SK-N-SH (cell line): ENCODE results near the gene CTCFL. TPM values are rescaled to one million over a fixed set of nuclear protein-coding genes. Genes with fewer than 3 reads are reported as not detected.

Source experiments
- CTCF ChIA-PET: fragments of 300-600, 350-600 bp; formaldehyde crosslinking; extraction: SDS; loops from one replicate; lab custom pipeline; 2021; lab: Yijun Ruan, JAX
- POLR2A ChIA-PET: fragments of 350-600 bp; sonication (Branson Sonifier 250); formaldehyde crosslinking; extraction: SDS; loops from one replicate; lab custom pipeline; 2020; ENCODE audit warnings: antibody characterized with exemption, inconsistent platforms; lab: Yijun Ruan, JAX
- DNase-seq: peaks from one replicate; pipeline ENCODE4 v3.0.0; 2012
- H2AFZ ChIP-seq: fragments of 200-600 bp; sonication (generic); 2 replicates; pipeline ENCODE4 v1.8.1; 2016; ENCODE audit warnings: antibody characterized with exemption, mild to moderate bottlenecking, low read depth
- H3F3A ChIP-seq: fragments of 200-600 bp; sonication (generic); replicated peaks from 2 replicates; pipeline ENCODE3; 2016; ENCODE audit warnings: antibody characterized with exemption, mild to moderate bottlenecking; ENCODE audit not compliant: insufficient read depth
- H3K27ac ChIP-seq, 2 experiments: fragments of 200-500 bp in 1 of 2; fragments of 200-600 bp in 1 of 2; sonication (Bioruptor generic) in 1 of 2; sonication (generic), shearing (Covaris generic) in 1 of 2; 2 replicates each; pipeline versions ENCODE4 v1.5.1 to v1.6.1; 2014 to 2016; ENCODE audit warnings: low read depth in 2 of 2, inconsistent platforms in 1 of 2, low read length in 1 of 2, mild to moderate bottlenecking in 1 of 2, mixed read lengths in 1 of 2
- H3K27me3 ChIP-seq: fragments of 200-600 bp; sonication (generic), shearing (Covaris generic); 2 replicates; pipeline ENCODE4 v1.6.1; 2016; ENCODE audit warnings: mixed run types; ENCODE audit not compliant: insufficient read depth
- H3K36me3 ChIP-seq, 2 experiments: fragments of 200-500 bp in 1 of 2; fragments of 200-600 bp in 1 of 2; sonication (Bioruptor generic) in 1 of 2; sonication (generic) in 1 of 2; replicated peaks in 1 of 2; 2 replicates each; pipeline versions ENCODE3 to v1.5.1; 2014 to 2016; ENCODE audit warnings: low read length in 1 of 2, mild to moderate bottlenecking in 1 of 2; ENCODE audit not compliant: insufficient read depth in 2 of 2, control insufficient read depth in 1 of 2
- H3K4me1 ChIP-seq, 2 experiments: fragments of 200-500 bp in 1 of 2; fragments of 200-600 bp in 1 of 2; sonication (Bioruptor generic) in 1 of 2; sonication (generic), shearing (Covaris generic) in 1 of 2; 2 replicates each; pipeline versions ENCODE4 v1.5.1 to v1.6.1; 2014 to 2016; ENCODE audit warnings: low read depth in 1 of 2, low read length in 1 of 2, mixed run types in 1 of 2; ENCODE audit not compliant: insufficient read depth in 2 of 2, control insufficient read depth in 1 of 2
- H3K4me2 ChIP-seq: fragments of 200-600 bp; sonication (generic), shearing (Covaris generic); 2 replicates; pipeline ENCODE4 v1.6.1; 2017; ENCODE audit warnings: mixed run types
- H3K4me3 ChIP-seq, 2 experiments: fragments of 200-500 bp in 1 of 2; fragments of 200-600 bp in 1 of 2; sonication (Bioruptor generic) in 1 of 2; sonication (generic), shearing (Covaris generic) in 1 of 2; 2 replicates each; pipeline versions ENCODE4 v1.5.1 to v1.8.1; 2014 to 2016; ENCODE audit warnings: low read depth in 2 of 2, inconsistent platforms in 1 of 2, low read length in 1 of 2, mild to moderate bottlenecking in 1 of 2, mixed read lengths in 1 of 2, moderate library complexity in 1 of 2
- H3K79me2 ChIP-seq: fragments of 200-600 bp; sonication (generic); 2 replicates; pipeline ENCODE4 v1.8.1; 2017; ENCODE audit warnings: mild to moderate bottlenecking; ENCODE audit not compliant: insufficient read depth
- H3K9ac ChIP-seq: fragments of 200-600 bp; sonication (generic); 2 replicates; pipeline ENCODE4 v1.6.1; 2017; ENCODE audit warnings: mixed run types
- H3K9me2 ChIP-seq: fragments of 200-600 bp; sonication (generic); 2 replicates; pipeline ENCODE4 v1.6.1; 2017; ENCODE audit warnings: mixed run types
- H3K9me3 ChIP-seq: fragments of 200-600 bp; sonication (generic); 2 replicates; pipeline ENCODE4 v1.6.1; 2017; ENCODE audit warnings: mixed run types, mild to moderate bottlenecking, moderate library complexity
- H4K20me1 ChIP-seq: fragments of 200-600 bp; sonication (generic); 2 replicates; pipeline ENCODE4 v1.6.1; 2017; ENCODE audit warnings: mild to moderate bottlenecking, mixed run types; ENCODE audit not compliant: insufficient read depth
- ELF1 ChIP-seq: IDR thresholded peaks from 2 replicates; pipeline ENCODE4 v1.4.0; 2012
- EP300 ChIP-seq, 2 experiments: IDR thresholded peaks; 2 replicates each; pipeline versions ENCODE4 v1.4.0 to v1.6.1; 2012; ENCODE audit warnings: borderline replicate concordance in 1 of 2, low read depth in 1 of 2, low read length in 1 of 2
- EZH2phosphoT487 ChIP-seq: fragments of 200-600 bp; sonication (generic); IDR thresholded peaks from 2 replicates; pipeline ENCODE4 v1.6.1; 2017; ENCODE audit warnings: low read depth, mixed run types, mild to moderate bottlenecking, antibody characterized with exemption, moderate library complexity, borderline replicate concordance
- FOSL2 ChIP-seq: IDR thresholded peaks from 2 replicates; pipeline ENCODE4 v1.4.0; 2012; ENCODE audit warnings: low read depth, mild to moderate bottlenecking, moderate library complexity, borderline replicate concordance
- GATA2 ChIP-seq: sonication (generic); formaldehyde crosslinking; IDR thresholded peaks from 2 replicates; pipeline ENCODE4 v1.5.0; 2020; ENCODE audit warnings: mild to moderate bottlenecking, missing genetic modification reagents
- IRF3 ChIP-seq: fragments of 150-350 bp; IDR thresholded peaks from 2 replicates; pipeline ENCODE4 v1.6.1; 2016; ENCODE audit warnings: mild to moderate bottlenecking, low read depth, low read length
- JUND ChIP-seq: IDR thresholded peaks from 2 replicates; pipeline ENCODE4 v1.4.0; 2012
- MEF2A ChIP-seq: IDR thresholded peaks from 2 replicates; pipeline ENCODE4 v1.4.0; 2012; ENCODE audit warnings: low read depth, borderline replicate concordance
- MXI1 ChIP-seq: IDR thresholded peaks from 2 replicates; pipeline ENCODE4 v1.6.1; 2012; ENCODE audit warnings: mild to moderate bottlenecking, low read depth, low read length, improper control_type of control experiment
- NFIC ChIP-seq: IDR thresholded peaks from 2 replicates; pipeline ENCODE4 v1.4.0; 2012; ENCODE audit warnings: borderline replicate concordance
- NRF1 ChIP-seq: IDR thresholded peaks from 2 replicates; pipeline ENCODE4 v1.6.1; 2012; ENCODE audit warnings: low read depth, mild to moderate bottlenecking, low read length
- PBX3 ChIP-seq: IDR thresholded peaks from 2 replicates; pipeline ENCODE4; 2012
- RCOR1 ChIP-seq: fragments of 150-350 bp; IDR thresholded peaks from 2 replicates; pipeline ENCODE4 v1.6.1; 2017; ENCODE audit warnings: antibody characterized with exemption, low read length
- REST ChIP-seq: IDR thresholded peaks from 2 replicates; pipeline ENCODE4 v1.6.1; 2012; ENCODE audit warnings: mild to moderate bottlenecking, low read depth, low read length, moderate library complexity
- RFX5 ChIP-seq: IDR thresholded peaks from 2 replicates; pipeline ENCODE4 v1.6.1; 2012; ENCODE audit warnings: mild to moderate bottlenecking, improper control_type of control experiment, low read length
- RXRA ChIP-seq: IDR thresholded peaks from 2 replicates; pipeline ENCODE4 v1.4.0; 2012; ENCODE audit warnings: low read depth, mild to moderate bottlenecking, borderline replicate concordance
- SIN3A ChIP-seq: IDR thresholded peaks from 2 replicates; pipeline ENCODE4 v1.6.1; 2012; ENCODE audit warnings: low read depth, mild to moderate bottlenecking, low read length, moderate library complexity, borderline replicate concordance
- TAF1 ChIP-seq: IDR thresholded peaks from 2 replicates; pipeline ENCODE4 v1.6.1; 2012; ENCODE audit warnings: low read depth, mild to moderate bottlenecking, low read length, moderate library complexity, borderline replicate concordance
- USF2 ChIP-seq: fragments of 150-350 bp; IDR thresholded peaks from 2 replicates; pipeline ENCODE4 v1.6.1; 2017; ENCODE audit warnings: antibody characterized with exemption, low read length, low read depth, borderline replicate concordance
- YY1 ChIP-seq: IDR thresholded peaks from 2 replicates; pipeline ENCODE4 v1.4.0; 2012; ENCODE audit warnings: low read depth, mild to moderate bottlenecking
- WGBS: methylation state at CpG from one replicate; pipeline ENCODE4 v1.1.6; 2017; ENCODE audit warnings: low lambda C conversion rate; 5-methylcytosine and 5-hydroxymethylcytosine counted together
- polyA plus RNA-seq, 3 experiments: library from polyadenylated mRNA; depleted of rRNA; stranded (reverse); fragments of >200 nt; gene quantifications; 2 replicates each; pipeline ENCODE4 v1.2.3, GENCODE V29; 2012

Gene CTCFL
- polyA plus RNA-seq, 1 of the 3 experiments (the other 2 are of a cell fraction), result not detected

- H3F3A ChIP-seq, result no peaks in the 10 kb centered on the region
- TF ChIP-seq YY1 (no peak), REST (no peak), RCOR1 (no peak), MXI1 (no peak), PBX3 (no peak), RXRA (no peak), ELF1 (no peak), JUND (no peak)
- 20% methylated on average over 5 of the region's 12 CpGs for WGBS
- peaks cover 16% of the 10 kb centered on the region for H3K27me3 ChIP-seq
- H4K20me1 ChIP-seq, result no peaks in the 10 kb centered on the region
- H3K4me2 ChIP-seq, result no peak overlapping the region
- POLR2A ChIA-PET, result no interaction called here
- H3K9ac ChIP-seq, result no peak overlapping the region
- H3K4me1 ChIP-seq, result no peaks in the 10 kb centered on the region
- H3K9me3 ChIP-seq, result no peaks in the 10 kb centered on the region
- no peaks in the 10 kb centered on the region for H3K36me3 ChIP-seq
- CTCF ChIA-PET, result interaction anchor here (1.3 to 2.3 kb wide), 6 partner anchors 10 to 78 kb away, joined by 4 to 13 read pairs (median 5); no protein-coding TSS in a partner anchor
- H3K27ac ChIP-seq, result no peak overlapping the region
- no peaks in the 10 kb centered on the region for H3K9me2 ChIP-seq
- H3K4me3 ChIP-seq, result no peak overlapping the region
- DNase-seq, result no peak
- H2AFZ ChIP-seq, result no peak overlapping the region
- no peaks in the 10 kb centered on the region for H3K79me2 ChIP-seq
These were observed 48.3 kb upstream of the CTCFL start for GRCh38 chr20:57573242-57573641.

- CTCF ChIA-PET, result interaction anchor here (1.3 to 2.3 kb wide), 6 partner anchors 11 to 77 kb away, joined by 3 to 13 read pairs (median 5); no protein-coding TSS in a partner anchor
- no peak for TF ChIP-seq MXI1
- no peak for TF ChIP-seq EZH2phosphoT487
- TF ChIP-seq MEF2A, result no peak
- no peak for TF ChIP-seq IRF3
- no peak for TF ChIP-seq FOSL2
- no peak for TF ChIP-seq EP300 (IDR thresholded peaks at IDR 0.05; ENCODE audit: borderline replicate concordance in 1 of 2, low read depth in 1 of 2, low read length in 1 of 2)
- no peak for TF ChIP-seq RFX5
- TF ChIP-seq TAF1, result no peak
- TF ChIP-seq USF2, result no peak
- no peak for TF ChIP-seq RCOR1
- TF ChIP-seq JUND, result no peak
- no peak for TF ChIP-seq NRF1
- no peak for TF ChIP-seq NFIC
- TF ChIP-seq GATA2 (CRISPR knock-in tag), result no peak
- no peak for TF ChIP-seq SIN3A
These were observed 47.0 kb upstream of the CTCFL start for GRCh38 chr20:57571782-57572416.

More at GRCh38 chr20:57571782-57572416, 47.0 kb upstream of the CTCFL start:
- Histone ChIP-seq H3K4me3 (no peak overlapping the region), H3K27ac (no peak overlapping the region), H4K20me1 (no peaks in the 10 kb centered on the region), H2AFZ (no peak overlapping the region), H3K27me3 (peaks cover 19% of the 10 kb centered on the region), H3K9me2 (no peaks in the 10 kb centered on the region), H3K79me2 (no peaks in the 10 kb centered on the region), H3K9ac (no peak overlapping the region), H3F3A (no peaks in the 10 kb centered on the region), H3K36me3 (no peaks in the 10 kb centered on the region), H3K4me1 (no peaks in the 10 kb centered on the region), H3K9me3 (no peaks in the 10 kb centered on the region), H3K4me2 (no peak overlapping the region)
- WGBS, result 57% methylated on average over 3 of the region's 3 CpGs
- POLR2A ChIA-PET, result no interaction called here
- no peak for DNase-seq
